ELF-1 (cell line): ENCODE data around the gene ACOT7.

Source experiments
- DNase-seq: peaks from one replicate; pipeline ENCODE4 v3.0.0-alpha.2; 2016; ENCODE audit warnings: low read depth, low spot score

ACOT7 gene

DNA sequence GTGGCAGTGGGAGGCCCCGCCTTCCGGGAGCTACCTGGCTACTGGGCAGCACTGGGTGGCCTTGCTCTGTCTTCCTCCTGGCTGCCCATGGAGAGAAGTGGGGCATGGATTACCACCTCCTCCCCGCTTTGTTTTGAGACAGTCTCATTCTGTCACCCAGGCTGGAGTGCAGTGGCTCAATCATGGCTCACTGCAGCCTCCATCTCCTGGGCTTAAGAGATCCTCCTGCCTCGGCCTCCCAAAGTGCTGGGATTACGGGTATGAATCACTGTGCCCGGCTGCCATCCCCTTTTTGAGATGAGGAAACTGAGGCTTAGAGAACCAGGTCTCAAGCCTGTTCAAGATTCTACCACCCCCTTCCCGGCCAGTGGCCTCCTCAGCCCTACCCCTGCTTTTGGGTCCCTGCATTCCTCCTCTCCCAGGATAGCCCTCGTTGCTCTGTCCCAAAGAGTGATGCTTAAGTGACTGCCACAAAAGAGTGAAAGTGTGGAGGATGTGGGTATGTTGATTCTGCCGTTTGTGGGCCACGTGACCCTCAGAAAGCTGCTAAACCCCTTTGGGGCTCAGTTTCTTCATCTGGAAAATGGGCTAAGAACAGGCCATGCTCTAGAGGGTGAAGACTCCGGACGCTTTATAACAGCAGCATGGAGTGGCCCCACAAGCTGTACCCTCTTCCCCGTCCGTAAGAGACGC lies 141.7 kb downstream of the ACOT7 start:
- DNase-seq = no peak

DNA sequence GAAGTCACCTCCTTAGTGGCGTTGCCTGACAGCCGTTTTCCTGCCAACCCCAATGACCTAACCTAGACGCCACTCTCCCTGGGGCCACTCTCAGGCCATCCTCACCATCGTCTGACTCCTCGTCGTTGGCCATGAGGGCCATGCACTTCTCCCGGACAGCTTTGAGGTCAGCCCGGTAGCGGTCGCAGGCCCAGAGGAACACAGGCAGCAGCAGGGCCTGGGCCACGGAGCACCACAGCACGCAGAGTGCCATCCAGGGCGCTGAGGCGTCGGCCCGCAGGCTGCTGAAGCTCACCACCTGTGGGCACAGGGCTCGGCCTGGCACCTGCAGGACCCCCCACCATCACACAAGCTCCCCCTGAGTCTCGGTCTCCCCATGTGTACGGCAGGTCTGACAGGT lies 142.3 kb downstream of the ACOT7 start:
- no peak for DNase-seq

DNA sequence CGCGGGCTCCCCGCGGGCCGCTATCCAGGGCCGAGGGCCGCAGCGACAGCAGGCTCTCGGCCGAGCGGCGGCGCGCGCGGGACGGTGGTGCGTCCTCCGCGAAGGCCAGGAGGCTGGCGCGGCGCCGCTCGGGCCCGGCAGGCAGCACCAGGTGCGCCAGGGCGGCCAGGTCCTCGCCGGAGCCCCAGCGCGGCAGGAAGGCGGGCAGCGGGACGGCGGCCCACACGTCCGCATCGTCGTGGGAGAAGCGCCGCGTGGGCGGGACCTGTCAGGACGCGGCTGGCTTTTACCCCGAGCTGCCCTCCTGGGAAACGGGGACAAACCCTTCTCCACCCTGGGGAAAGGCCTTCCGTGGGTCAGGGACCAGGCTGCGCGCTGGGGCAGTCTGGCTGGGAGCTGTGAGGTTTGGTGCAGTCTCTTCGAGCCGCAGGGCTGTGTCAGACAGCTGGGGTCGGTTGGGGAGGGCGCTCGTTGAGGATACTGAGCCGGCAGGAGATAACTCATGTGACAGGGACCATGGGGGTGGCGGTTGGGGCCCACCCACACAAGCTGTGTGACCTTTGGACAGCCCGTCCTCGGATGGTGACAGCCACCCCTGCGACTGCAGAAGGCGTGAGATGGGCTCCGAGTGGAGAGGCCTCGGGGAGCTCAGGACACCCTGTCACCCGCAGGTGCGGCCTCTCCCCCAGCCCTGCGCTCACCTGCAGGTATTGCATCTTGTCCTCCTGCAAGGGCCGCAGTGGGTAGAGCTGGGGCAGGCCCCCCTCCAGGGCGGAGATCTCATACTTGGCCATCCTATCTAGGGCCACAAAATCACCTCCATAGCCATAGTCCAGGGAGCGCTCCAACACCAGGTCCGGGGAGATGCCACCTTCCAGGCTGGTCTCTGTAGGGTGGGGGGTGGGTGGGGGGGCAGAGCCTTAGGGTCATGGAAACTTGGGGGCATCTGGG lies 143.6 kb downstream of the ACOT7 start:
- no peak for DNase-seq

DNA sequence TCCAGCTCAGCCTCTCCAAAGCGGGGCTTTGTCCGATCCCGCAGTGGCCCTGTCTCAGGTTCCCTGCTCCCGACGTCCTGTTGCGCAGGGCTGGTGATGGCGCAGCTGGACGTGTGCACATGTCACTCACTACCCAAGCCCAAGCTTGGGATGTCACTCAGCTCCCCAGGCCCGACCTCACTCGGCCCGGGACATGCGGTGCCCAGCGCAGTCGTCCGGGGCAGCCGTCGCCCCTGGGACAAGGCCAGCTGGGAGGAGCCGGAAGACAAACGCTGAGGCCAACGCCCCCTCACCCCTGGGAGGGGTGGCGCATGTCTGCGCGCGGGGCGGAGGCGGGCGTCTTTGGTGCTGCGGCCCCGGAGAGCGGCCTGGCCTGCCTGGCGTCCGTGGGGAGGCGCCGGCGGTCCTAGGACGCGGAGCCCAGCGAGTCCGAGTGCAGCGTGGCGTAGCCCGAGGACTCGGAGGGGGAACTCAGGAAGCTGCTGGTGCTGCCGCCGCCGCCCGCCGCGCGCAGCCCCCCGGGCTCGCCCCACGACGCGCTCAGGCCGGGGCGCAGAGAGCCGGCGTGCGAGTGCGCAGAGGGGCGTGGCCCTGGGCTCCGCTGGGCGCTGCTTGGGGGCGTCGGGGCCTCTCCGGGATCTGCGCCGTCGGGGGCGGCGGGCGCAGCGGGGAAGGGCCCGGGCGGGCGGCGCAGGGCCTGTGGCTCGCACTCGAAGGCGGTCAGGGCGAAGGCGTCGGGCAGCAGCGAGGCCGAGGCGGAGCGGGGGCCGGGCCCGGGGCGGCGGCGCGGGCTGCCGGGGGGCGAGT lies 144.4 kb downstream of the ACOT7 start:
- DNase-seq = peak; percentile 42

DNA sequence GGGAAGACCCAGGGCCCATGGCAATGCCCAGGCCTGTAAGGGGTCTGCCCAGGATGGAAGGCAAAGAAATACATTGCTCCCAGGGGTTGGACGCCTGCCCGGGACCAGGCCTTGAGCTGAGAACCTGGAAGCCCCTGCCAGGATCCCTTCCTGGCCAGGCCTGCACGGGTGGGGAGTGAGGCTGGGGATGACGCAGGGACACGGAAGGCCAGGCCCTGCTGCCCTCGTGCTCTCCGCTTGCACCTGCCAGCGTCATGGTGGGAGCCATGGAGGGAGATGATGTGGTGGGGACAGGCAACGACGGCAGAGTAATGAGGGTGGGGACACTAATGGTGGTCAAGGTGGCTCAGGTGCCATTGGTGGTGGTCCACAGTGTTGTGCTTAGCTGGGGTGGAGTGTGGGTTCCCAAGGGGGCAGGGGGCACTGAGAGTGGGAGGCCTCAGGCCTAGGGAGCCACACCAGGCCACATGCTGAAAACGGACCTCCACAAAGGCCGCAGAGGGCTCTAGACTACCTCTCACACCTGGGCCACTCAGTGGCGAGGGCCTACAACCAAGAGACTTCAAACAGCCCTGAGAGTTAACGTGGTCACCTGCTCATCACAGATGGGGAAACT lies 145.3 kb downstream of the ACOT7 start:
- DNase-seq = no peak

DNA sequence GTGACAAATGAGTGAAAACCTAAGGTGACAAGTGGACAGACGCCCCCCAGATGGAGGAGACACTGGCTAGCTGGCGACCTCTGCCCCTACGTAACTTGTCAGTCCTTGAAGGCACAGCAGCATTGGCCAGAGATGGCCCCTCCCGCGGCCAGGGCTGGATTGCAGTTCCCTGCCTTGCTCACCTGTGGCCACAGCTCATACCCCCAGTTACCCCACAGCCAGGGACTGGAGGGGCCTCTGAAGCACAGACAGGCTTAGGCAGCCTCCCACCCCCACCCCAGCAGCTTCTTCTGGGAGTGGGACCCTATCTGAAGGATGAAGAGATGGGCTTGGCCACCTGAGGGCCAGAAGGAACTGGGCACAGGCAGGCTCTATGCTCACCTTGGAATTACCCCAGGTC lies 145.9 kb downstream of the ACOT7 start:
- DNase-seq = no peak

DNA sequence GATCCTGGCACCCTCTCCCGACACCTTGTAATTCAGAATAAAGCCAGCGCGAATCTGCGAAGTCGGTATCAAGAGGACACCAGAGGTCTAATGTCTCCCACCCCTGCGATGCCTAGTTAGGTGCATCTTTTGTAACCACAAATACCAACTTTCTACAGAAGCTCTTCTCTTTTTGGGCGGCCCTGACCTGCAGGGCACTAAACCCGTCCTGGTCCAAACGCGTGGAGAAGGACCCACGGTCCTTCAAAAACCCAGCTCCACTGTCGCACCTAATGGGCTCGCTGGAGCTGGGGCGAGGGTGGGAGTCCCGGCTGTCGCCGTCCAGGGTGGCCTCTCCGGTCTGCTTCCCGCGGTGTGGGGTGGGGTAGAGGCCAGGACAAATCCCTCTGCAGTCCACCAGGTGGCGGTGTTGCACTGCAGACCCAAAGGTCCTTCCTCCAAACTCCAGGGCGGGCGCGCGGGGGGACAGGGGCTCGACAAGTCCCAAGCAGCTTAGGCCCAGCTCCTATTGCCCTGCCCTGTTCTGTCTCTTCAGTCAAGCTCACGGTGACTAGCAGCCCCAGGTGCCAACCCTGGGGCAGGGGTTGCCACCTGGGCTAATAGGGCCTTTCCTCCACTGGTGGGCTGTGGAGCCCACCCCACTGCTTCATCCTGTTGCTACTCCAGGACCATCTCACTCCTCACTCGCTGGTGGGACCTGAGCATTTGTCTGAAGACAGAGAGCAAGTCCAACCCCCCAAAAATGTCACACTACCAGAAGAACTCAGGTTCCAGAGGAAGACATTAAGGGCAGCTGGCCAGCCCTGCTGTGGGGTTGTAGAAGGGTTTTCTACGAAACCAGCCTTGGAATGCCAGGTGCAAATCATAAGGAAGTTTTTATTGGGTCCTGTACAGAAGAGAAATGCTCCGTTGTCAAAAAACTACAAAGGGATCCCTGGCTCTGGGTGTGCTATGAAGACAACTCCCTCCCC lies 146.8 kb downstream of the ACOT7 start:
- peak; percentile 92 for DNase-seq

DNA sequence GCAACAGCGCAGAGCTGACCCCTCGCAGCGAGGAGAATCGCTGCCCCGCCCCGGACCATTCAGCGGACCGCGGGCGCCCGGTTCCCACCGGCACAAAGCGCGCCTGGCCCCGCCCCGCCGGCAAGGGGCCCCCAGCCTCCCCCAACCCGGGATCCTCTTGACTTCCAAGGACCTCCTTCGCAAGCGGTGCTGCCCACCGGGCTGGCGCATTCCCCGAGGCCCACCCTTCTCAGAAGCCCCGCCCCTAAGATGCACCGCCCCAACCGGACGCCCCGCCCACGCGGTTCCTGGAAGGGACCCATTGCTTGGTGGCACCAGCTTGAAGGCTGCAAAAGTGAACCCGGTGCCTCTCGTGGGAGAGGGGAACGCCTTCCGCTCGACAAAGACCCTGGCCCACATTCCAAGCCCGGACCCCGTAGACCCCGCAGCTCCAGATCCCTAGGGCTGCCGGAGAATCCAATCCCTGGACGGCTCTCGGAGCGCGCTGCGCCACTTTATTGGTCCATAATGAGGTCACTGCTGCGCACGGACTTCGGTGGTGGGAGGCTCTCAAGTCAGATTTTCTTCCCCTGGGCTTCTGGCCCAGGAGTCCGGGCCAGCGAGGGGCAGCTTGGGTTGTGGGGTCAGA lies 147.6 kb downstream of the ACOT7 start:
- peak; percentile 85 for DNase-seq

DNA sequence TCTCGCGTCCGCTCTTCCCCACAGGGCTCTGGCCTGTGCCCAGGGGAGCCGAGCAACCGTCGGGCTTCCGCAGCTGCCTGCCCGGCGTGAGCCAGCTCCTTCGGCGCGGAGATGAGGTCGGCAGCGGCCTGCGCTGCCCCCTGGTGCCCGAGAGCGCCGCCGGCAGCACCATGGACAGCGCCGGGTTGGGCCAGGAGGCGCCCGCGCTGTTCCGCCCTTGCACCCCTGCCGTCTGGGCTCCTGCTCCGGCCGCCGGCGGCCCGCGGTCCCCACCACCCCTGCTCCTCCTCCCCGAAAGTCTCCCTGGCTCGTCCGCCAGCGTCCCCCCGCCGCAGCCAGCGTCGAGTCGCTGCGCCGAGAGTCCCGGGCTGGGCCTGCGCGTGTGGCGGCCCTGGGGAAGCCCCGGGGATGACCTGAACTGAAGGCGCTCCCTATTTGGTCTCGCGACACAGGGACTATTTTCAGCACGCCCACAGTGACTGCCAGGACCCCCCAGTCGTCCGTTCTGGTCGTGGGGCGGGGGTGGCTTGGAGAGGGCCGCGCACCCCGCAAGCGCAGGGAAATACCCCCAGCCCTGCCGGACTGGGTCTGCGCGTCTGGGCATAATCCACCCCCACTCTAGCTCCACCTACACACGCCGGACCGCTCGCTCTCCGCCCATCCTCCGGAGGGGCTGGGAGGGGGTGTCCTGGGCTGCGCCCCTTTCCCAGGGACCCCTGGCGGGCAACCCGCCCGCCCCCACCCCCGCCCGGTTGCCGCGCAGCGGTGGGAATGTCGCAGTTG lies 148.3 kb downstream of the ACOT7 start:
- peak; percentile 93 for DNase-seq

DNA sequence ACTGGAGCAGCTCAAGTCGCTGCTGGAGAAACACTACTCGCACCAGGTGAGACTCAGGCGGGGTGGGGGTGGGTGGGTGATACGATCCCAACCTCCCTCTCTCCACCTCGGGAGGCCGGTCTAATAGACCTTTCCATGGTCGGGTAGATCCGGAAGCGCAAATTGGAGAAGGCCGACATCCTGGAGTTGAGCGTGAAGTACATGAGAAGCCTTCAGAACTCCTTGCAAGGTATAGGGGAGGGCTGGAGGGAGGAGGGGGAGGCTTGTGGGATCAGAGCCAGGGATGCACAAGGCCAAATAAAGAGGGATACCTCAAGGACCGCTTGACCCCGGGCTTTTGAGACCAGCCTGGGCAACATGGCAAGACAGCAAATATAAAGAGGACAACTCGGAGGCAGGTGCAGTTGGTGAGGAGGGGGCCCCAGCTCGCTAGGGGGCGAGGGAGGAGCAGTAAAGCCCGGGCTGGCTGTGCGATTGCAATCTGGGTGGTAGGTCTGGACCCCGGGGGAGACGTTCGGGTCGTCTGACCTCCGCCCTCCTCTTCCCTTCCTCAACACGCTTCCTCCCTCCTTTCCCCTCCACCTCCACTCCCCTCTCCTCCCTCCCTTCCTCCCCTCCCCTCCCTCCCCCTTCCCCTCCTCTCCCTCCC lies 149.0 kb downstream of the ACOT7 start:
- no peak for DNase-seq

DNA sequence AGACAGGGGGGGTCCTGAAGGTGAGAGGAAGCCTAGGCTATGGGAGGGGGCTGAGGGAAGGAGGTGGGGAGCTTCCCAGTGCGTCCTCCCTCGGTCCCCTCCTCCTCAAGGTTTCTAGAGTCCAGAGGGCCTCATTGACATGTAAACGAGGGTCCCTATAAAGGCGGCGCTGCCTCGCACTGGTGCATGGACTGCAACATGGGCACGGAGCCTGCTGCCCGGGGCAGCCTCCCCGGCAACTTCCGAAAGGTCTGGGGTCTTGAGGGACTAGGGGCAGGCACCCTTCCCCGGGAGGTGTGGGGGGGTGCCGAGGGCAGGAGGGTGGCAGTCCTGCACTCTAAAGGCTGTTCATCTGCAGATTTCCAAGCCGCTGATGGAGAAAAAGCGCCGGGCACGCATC lies 149.6 kb downstream of the ACOT7 start, which contains the start of gene HES3:
Gene HES3 (plus strand): TSS at position 187 of the 400 bp plus-strand sequence. CDS start 187 bp downstream, at position 374.
- no peak for DNase-seq

DNA sequence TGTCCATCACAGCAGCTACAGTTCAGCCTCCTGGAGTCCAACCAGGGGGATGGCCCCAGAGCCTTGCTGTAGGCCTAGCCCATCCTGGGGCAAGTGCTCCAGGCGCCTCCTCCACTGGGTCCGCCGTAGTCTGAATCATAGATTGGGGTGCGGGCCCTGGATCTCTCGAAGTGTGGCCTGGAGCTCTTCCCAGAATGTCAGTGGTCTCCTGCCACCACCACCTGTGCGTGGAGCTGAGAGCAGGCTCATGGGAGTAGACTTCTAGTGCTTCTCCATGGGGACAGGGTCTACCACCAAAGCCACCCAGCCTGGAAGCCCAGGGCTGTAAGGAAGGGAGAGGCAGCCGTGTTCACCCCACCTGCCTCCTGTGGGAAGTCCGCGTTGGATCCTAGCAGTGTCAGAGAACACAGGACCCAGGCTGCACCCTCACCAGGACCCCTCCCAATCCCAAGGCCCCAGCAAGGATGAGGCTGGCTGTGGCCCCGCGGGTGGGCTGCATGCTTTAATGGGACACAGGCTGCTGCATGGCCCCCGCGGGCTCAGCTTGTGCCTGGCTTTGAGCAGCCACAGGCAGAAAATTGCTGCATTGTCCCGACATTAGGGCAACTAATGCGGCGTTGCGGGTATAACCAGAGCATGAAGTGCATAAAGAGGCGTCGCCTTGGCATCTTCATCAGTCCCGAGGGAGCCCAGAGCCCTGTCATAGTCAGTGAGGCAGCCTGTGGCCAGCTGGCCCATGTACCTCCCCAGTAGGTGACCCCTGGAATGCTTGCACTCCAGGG lies 150.3 kb downstream of the ACOT7 start:
- DNase-seq = no peak

DNA sequence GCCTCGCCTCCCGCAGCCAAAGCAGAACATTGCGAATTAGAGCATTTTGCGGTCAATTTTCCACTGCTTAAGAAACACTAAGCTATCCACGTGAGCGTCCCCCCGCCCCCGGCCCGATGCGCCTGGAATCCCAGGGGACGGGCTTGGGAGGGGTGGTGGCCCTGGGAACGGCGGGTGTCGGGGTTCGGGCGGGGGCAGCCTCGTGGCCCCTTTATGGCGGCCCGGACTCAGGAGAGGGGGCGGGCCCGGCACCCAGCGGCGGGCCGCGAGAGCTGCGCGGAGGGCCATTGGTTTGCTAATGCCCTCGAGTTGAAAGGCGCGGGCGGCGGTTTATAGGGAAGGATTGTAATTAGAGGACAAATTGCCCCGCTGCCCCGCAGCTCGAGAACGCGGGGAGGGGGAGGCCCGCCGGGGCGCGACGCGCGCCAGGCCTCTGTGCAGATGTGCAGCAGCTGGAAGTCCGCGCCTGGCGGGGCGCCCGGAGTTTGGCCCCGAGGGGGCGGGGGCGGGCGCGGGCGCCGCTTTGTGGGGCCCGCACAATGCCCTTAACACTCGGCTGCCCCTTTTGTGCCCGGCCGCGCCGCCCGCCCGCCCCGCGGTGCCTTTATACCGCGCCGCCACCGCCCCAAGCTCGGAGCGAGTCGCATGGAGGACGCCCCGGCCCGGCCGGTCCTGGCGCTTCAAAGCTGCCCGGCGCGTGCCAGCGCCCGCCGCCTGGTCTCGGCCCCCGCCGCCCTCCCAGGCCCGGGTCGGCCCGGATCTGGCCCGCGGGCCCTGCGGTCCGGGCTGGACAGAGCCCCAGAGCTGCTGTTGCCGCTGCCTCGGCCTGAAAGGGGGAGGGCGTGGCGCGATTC lies 151.5 kb downstream of the ACOT7 start:
- DNase-seq = peak; percentile 81

DNA sequence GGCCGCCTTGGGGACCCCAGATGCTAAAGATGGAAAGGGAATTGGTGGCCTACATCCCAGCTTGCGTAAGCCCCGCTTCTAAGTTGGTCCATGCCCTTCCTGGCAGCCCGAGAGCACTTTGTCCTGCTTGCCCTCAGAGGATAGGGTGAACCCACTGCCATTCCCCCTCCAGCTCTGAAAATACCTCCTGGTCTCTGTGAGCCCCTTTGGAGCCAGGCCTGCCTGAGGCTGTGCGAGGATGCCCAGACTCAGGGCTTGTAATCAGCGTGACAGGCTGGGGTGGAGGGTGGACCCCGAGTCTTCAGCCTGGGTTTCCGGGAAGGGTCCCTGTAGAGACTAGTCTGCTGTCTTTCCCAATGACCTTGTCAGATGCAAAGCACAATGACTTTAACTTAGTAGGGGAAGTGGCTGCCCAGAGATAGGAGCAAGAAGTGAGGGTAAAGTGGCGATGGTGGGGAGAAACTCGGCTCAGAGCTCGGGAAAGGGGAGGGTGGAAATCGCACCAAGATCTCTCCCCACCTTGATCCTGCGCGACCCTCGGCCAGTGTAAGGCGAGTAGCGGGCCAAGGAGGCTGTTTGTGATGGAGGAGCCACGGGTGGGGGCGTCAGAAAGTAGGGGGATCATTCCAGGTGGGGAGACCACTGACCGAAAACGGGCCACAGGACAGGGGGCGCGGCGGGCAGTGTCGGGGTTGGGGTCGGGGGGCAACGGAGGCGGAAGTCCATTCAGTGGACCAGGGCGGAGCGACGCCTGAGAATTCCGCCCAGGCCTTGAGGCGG lies 152.3 kb downstream of the ACOT7 start:
- DNase-seq = peak; percentile 33

DNA sequence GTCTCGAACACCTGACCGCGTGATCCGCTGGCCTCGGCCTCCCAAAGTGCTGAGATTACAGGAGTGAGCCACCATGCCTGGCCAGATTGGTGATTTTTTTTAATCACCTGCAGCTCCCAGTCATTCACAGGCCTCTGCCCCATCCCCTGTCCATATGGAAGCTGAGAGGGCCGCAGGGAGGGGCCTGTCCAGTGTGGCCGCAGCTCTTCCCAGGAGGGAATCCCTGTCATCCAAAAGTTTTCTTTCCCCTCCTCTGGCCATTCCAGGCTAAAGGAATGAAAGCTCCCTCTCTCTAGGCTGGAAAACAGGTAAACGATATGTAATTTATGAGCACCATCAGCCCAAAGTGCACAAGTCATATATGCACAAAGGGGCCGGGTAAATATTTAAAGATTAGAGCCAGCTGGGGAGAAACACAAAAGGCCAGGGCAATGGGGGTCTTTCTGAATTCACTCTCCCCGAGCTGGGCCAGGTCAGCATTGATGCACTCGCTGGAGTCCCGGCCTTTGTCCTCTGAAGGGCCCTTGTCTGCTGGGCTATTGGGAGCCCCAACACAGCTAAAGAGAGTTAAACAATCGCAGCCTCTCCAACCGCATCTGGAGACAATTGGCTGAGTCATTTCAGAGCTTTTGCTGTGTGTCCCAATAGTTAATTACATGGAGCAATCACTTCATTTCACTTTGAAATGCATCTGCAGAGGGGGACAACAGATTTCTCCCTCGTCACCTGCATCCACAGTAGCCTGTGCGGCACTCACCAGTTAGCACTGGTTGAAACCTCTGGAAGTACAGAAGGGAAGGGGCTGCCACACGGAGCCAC lies 153.4 kb downstream of the ACOT7 start:
- peak; percentile 52 for DNase-seq
